Mesodermal cell (in vitro differentiated cells): ENCODE measurements around the gene PPP1R9A.

ENCODE experiments used
- H3K27ac ChIP-seq: 2 replicates; pipeline ENCODE4 v1.7.0; 2013; ENCODE audit warnings: mild to moderate bottlenecking, low read depth, low read length, moderate library complexity; ENCODE audit not compliant: severe bottlenecking
- H3K36me3 ChIP-seq: 2 replicates; pipeline ENCODE4 v1.7.1; 2013; ENCODE audit warnings: mild to moderate bottlenecking, low read length, moderate library complexity; ENCODE audit not compliant: control insufficient read depth, insufficient read depth
- H3K4me1 ChIP-seq: one replicate; pipeline ENCODE4 v1.7.1; 2013; ENCODE audit warnings: mild to moderate bottlenecking, low read length; ENCODE audit not compliant: insufficient read depth, control insufficient read depth, poor library complexity, severe bottlenecking
- H3K4me3 ChIP-seq: 2 replicates; pipeline ENCODE4 v1.7.0; 2013; ENCODE audit warnings: low read length, control low read depth, mild to moderate bottlenecking; ENCODE audit not compliant: insufficient read depth, poor library complexity, severe bottlenecking; ENCODE audit errors: extremely low read depth
- H3K9me3 ChIP-seq: 2 replicates; pipeline ENCODE4 v1.7.1; 2013; ENCODE audit warnings: mild to moderate bottlenecking, low read length, moderate library complexity; ENCODE audit not compliant: control insufficient read depth
- WGBS, 2 experiments: methylation state at CpG; one replicate each; pipeline ENCODE4 v1.1.5; 2013; ENCODE audit warnings: missing lambda C conversion rate in 2 of 2; ENCODE audit not compliant: insufficient coverage in 2 of 2; 5-methylcytosine and 5-hydroxymethylcytosine counted together

PPP1R9A gene

DNA sequence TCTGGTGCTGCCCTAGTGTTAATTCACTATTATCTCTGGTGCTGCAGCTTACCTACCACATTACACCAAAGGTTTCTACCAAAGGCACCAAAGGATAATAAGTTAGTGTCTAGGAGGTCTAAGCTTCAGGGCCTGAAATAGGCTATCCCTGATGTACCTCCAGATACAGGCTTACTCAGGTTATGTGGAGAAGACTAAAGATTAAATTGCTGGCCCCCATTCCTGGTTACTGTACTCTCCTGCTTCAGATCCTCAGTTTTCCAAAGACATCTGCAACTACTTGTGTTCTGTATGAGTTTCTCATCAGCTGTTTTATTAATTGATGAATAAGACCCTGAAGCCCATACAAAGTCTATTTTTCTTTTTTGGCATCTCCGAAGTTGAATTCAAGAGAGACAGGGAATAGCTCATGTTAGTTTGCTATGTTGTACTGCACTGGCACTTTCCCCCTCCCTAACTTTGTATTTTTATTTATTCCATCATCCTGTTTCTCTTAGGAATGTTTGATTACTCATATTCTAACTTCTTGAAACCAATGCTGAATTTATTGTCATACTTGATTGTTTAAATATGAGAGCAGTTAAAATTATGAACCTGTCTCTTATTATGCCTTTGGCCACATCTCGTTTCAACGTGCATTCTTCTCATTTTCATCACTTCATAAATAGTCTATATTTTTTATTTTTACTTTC lies 331.0 kb downstream of the PPP1R9A start:
- WGBS, 2 experiments: no CpG with 5 or more reads among the region's 3 CpGs
- H3K4me3 ChIP-seq: no peak overlapping the region
- no peaks in the 10 kb centered on the region for H3K9me3 ChIP-seq
- H3K4me1 ChIP-seq: no peaks in the 10 kb centered on the region
- H3K36me3 ChIP-seq: no peaks in the 10 kb centered on the region
- H3K27ac ChIP-seq: no peak overlapping the region

DNA sequence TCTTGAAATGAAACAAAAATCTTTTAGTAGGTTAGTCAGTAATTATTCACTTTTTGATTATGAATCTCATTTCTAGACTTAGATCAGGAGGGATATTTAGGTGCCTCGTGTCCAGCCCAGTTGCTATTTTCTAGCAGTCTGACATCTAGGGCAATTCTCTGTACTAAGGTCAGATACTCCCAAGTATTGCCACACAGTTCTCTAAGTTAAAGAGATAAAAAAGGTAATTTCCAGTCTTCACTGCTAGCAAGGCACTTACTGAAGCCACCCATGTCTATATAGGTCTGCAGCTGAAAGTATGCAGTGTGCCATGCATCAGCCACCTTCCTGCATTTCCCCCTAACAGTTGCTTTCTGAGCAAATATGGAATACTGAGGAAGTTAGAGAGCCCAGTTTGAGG lies 333.5 kb downstream of the PPP1R9A start:
- Histone ChIP-seq H3K9me3 (no peaks in the 10 kb centered on the region), H3K4me3 (no peak overlapping the region), H3K4me1 (no peaks in the 10 kb centered on the region), H3K36me3 (no peaks in the 10 kb centered on the region), H3K27ac (no peak overlapping the region)
- no CpG with 5 or more reads among the region's 1 CpG for WGBS, 2 experiments

DNA sequence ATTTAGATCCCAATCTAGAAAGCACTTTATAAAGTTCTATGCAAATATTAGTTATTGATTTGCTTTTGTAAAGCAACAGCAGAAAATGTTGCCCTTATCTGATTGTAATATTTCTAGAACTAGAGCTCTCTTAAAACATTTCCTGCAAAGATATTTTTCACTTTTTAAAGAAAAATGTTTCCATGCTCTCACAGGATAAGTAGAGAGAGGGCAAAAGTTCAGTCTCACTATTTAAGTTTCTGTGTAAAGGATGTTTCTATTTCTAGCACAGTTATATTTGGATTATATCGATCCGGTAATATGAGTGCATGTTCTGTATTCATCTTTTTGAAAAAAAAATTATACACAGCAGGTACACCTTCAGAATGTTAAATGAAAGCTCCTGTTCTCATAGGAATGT lies 334.9 kb downstream of the PPP1R9A start:
- H3K27ac ChIP-seq: no peak overlapping the region
- H3K9me3 ChIP-seq: no peaks in the 10 kb centered on the region
- H3K36me3 ChIP-seq: no peaks in the 10 kb centered on the region
- no peaks in the 10 kb centered on the region for H3K4me1 ChIP-seq
- no CpG with 5 or more reads among the region's 2 CpGs for WGBS, 2 experiments
- no peak overlapping the region for H3K4me3 ChIP-seq

DNA sequence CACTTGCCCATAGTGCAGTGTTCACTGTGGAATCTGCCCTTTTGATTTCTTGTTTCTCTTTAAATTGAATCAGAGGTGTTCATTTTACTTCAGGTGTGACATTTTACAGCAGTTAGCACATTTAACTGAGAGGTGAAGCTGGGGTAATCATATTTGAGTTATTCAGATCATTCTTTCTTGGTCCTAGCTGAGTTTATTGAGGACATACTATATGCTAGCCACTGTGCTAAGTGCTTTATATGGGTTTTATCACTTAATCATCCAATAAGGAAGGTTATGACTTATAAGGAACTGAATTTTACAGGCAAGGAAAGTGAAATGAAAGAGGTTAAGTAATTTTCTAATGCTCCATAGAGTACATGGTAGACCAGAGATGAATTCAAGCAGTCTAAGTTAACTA lies 337.2 kb downstream of the PPP1R9A start:
- Histone ChIP-seq H3K4me1 (no peaks in the 10 kb centered on the region), H3K4me3 (no peak overlapping the region), H3K27ac (no peak overlapping the region), H3K36me3 (no peaks in the 10 kb centered on the region), H3K9me3 (no peaks in the 10 kb centered on the region)

DNA sequence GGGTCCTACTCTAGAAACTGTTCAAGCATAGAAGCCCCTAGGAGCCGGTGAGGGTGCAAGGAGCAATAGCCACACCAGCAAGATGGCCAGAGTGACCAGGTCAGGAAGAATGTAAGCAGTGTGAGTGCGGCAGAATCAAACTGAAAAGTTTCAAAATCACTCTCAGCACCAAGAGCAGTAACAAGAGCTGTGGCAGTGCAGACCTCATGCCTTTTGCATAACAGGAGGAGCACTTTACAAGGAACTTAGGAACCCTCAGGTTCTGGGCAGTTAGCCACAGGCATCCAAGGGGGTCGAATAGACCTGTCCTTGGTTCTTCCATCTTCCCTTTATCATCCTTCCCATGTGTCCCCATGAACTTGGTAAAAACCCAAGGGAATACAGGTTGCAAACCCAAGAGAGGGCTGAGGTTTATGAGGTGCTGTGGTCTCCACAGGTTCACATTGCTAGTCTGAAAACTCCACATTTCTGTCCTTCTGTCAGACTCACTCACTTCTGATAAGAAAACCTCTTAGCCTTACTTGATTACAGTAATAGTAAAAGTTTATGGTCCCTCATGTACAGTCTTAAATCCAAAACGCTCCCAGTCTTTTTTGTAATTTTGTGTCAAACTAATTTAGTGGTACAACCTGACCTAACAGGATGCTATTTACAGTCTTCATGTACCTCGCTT lies 338.6 kb downstream of the PPP1R9A start:
- 73 to 97% methylated on average over 2 to 3 of the region's 5 CpGs for WGBS, 2 experiments
- H3K36me3 ChIP-seq: no peaks in the 10 kb centered on the region

DNA sequence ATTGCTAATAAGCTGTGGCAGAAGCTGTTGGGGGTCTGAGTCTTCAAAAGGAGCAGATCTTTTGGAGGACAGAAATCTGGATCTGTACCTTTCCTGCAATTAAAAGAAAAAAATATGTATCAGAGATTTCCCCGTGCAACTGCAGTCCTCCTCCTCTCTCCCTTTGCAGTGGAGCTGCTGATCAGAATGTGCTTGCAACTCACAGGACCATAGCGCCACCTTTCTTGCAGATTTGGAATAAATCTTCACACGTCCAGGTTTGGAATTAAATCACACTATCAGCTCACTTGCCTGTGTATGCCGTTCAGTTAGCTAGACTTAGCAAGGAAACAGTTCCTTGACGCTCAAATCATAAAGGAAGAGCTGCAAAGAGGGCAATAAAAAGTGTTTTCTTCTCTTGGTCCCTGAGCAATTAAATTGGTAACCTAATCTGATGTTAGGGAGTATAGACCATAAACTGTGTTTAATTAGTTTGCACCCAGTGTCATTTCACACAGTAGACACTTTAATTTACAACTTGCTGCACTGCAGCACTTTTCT lies 339.5 kb downstream of the PPP1R9A start:
- WGBS, 2 experiments: 12 to 14% methylated on average over 5 of the region's 5 CpGs
- Histone ChIP-seq H3K9me3 (no peaks in the 10 kb centered on the region), H3K4me1 (no peaks in the 10 kb centered on the region), H3K27ac (no peak overlapping the region), H3K4me3 (no peak overlapping the region), H3K36me3 (no peaks in the 10 kb centered on the region)

More for the DNA sequence above, 338.6 kb downstream of the PPP1R9A start:
- no peaks in the 10 kb centered on the region for H3K9me3 ChIP-seq
- no peak overlapping the region for H3K4me3 ChIP-seq
- no peaks in the 10 kb centered on the region for H3K4me1 ChIP-seq
- H3K27ac ChIP-seq: no peak overlapping the region

DNA sequence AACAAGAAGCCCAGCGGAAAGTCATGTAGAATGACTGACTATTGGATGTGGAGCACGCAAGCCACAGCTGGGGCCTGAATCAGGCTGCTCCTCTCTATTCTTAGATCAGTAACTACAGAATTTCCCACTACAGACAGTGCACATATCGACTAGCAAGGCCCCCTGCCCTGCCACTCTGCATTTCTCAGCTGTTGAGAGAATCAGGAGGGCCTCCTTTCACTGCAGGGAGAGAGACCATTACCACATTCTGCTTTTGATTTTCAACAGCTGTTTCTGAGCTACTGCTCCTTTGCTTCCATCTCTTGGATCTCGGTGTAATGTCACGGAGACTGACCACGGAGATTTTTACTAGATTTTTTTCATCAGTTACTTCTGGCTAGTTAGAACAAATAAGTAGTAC lies 343.2 kb downstream of the PPP1R9A start:
- Histone ChIP-seq H3K36me3 (no peaks in the 10 kb centered on the region), H3K27ac (no peak overlapping the region), H3K4me3 (no peak overlapping the region), H3K9me3 (no peaks in the 10 kb centered on the region), H3K4me1 (no peaks in the 10 kb centered on the region)
- 60 to 84% methylated on average over 1 to 6 of the region's 6 CpGs for WGBS, 2 experiments

DNA sequence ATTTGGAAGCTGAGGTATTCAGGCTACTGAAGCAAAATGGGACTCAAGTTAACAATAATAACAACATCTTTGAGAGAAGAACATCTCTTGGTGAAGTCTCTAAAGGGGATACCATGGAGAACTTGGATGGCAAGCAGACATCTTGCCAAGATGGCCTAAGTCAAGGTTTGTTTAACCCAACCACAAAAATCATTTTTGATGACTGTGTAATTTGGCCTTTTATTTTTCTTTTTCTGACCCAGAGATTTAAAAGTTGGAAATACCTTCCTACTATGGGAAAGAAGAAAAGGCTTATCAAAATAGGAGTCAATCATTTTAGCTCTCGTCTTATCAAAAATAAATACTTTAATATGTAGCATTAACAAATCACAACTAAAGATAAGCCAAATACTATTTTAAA lies 344.6 kb downstream of the PPP1R9A start:
- H3K36me3 ChIP-seq: no peaks in the 10 kb centered on the region
- WGBS, 2 experiments: no CpG with 5 or more reads among the region's 1 CpG
- no peaks in the 10 kb centered on the region for H3K9me3 ChIP-seq
- H3K4me1 ChIP-seq: no peaks in the 10 kb centered on the region
- no peak overlapping the region for H3K27ac ChIP-seq
- H3K4me3 ChIP-seq: no peak overlapping the region

DNA sequence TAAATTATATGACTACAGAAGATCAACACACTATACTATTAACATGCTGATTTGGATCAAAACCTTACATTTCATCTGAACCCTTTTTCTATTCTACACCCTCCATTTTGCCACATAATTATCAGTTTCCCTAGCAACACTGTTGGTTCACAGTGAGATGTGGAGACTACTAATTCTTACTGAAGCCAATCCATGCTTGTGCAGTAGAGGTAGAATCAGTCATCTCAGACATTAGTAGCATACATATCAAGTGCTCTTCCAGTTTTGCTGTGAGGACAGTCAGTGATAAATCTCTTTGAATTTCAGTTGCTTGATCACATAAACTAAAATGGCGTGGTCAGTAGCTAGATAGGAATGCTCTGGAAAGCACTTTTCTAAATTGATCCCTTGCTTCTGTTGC lies 346.6 kb downstream of the PPP1R9A start:
- Histone ChIP-seq H3K9me3 (no peaks in the 10 kb centered on the region), H3K4me3 (no peak overlapping the region), H3K36me3 (no peaks in the 10 kb centered on the region), H3K4me1 (no peaks in the 10 kb centered on the region), H3K27ac (no peak overlapping the region)
- WGBS, 2 experiments: no CpG with 5 or more reads among the region's 1 CpG

DNA sequence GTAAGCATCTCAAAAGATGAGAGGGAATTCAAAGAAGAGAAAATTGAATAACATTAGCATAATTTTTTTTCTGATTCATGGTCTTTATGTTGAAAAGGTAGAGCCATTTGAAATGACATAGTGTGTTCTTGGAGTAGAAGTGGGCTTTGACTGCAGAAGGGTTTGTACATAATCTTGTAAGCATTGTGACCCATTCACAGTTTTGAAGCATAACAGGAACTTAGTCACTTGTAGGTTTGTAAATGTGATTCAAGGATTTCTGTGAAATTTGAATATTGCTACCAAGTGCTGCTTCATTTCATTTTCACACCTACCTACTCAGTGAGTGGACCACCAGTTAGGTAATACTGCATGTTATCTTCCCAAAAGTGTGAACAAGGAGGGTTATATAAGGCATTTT lies 348.3 kb downstream of the PPP1R9A start:
- Histone ChIP-seq H3K36me3 (no peaks in the 10 kb centered on the region), H3K27ac (no peak overlapping the region), H3K4me3 (no peak overlapping the region)

DNA sequence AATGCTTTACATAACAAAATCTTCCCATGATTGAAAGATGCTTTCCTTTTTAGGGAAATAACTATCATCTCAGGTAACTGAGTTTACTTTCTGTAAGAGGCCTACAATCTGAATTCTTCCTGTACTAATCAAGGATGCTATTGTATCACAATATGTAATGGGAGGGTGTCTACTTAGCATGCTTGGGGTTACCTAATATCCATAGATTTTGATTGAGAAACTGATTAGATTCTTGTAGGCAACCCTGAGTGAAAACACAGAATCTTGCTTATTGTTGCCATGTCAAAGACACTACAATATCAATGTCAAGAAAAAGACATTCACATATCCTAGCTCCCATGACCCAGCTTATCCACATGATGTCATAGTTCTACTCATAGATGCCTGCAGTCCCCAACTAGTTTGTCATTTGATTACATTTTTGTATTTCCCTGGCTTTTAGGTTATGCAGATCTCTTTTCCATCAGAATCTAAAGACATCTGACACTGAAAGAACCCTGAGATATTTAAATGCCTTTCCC lies 354.6 kb downstream of the PPP1R9A start:
- no peaks in the 10 kb centered on the region for H3K36me3 ChIP-seq
- no peaks in the 10 kb centered on the region for H3K9me3 ChIP-seq
- H3K27ac ChIP-seq: no peak overlapping the region
- no peaks in the 10 kb centered on the region for H3K4me1 ChIP-seq
- H3K4me3 ChIP-seq: no peak overlapping the region

More for the DNA sequence above, 348.3 kb downstream of the PPP1R9A start:
- Histone ChIP-seq H3K4me1 (no peaks in the 10 kb centered on the region), H3K9me3 (no peaks in the 10 kb centered on the region)
